GM19395 (cell line): ENCODE measurements around the gene ATXN7.

Experiments used
- ATAC-seq: cut with Tn5 transposase; IDR thresholded peaks from one replicate; pipeline ENCODE4 v1.9.1; 2021; ENCODE audit warnings: mild to moderate bottlenecking, moderate library complexity; ENCODE audit not compliant: unreplicated experiment

The ATXN7 gene

DNA sequence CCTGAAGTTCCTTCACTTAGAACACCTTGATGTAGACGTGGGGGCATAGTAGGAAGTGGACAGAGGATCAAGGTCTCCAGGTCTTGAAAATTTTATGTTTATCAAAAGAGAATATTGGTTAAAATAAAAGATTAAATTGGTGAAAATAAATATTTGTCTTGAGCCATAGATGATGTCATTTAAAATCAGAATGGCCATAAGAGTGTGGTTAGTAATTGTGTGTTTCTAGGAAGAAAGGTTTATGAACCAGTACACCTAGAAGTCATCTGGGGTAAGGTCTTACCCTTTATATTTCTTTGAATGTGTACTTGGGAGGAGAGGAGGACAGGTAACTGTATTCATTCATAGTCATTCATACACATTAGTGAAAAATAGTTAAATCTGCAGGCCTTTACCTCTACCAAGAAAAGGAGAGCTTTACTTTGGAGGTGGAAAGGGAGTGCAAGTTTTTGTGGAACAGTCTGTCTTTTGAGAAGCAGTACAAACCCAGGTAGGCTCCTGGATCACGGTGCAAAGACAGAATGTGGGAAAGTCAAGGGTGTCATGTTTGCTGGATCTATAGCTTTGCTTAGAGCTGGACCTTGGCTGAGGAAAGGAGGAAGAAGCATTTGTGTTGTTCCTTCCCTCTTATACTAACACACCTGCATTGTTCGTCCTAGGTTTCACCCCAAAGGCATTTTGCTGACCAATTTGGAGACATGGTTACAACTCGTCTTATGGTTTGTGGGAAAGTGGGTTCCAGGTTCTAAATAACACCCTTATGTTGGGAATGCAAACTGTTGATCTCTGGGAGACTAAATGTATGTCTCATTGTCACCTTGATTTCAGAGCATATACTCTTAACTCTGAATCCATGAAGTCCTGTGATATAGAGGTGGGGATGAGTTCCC lies 42.3 kb downstream of the ATXN7 start:
- no peak for ATAC-seq

DNA sequence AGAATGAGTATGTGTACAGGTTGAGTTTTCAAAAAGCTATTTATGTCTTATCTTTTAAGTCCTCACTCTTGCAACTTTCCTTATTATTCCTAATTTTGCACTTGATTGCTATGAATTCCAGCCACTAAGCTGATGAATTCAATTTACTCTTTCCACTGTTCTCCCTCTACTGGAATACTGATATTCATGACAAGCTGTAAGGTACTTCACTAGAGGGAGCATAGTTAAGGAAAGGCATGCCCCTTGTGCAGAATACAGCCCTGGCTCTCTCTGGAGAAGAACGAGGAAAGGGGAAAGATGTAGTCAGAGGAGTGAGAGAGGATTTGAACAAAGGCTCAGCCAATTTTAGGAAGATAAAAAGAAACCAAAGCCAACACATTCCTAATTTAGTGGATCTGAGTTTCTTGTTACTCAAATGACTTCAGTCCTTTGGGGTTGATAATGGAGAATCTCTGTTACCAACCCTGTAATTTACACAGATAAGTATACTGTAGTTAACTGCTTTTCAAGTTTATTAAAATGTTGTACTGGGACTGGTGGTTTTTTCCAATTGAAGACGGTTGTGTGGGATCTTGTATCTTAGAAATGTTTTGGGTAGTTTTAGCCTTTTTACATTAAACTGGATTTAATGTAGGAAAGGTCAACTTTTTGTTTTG lies 44.5 kb downstream of the ATXN7 start:
- no peak for ATAC-seq

DNA sequence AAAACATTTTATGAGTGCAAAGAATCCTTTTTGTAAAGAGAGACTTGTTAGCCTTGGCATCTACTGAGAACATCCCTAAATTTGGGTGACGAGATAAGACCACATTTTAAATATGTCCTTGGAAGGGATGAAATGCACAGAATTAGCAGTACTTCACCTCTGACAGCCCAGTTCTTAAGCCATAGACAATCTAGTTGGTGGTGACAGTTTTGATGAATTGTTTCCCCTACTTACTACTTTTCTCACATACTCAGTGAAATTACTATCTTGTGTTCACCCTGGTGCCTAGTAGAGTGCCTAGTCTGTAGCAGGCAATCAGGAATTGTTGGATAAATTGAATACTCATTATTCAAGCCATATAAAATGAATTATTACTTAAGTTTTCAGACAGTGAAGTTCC lies 45.1 kb downstream of the ATXN7 start:
- no peak for ATAC-seq

DNA sequence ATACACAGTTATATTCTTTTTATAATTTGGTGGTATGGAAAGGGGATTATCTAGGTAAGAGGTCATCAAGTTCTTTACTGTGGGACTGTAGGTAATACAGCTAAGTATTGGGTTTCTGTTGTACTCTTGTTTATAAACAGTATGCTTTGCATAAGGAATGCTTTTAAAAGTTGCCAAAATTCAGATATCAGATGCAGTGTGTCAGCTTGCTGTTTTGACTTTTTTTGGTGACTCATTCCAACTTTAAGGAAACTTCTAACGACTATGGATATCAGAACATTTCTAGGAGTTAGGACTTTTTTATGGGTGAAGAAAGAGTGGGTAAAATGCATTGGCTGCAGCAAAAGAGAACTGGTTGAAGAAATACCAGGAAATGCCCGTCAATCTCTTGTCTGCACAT lies 45.8 kb downstream of the ATXN7 start:
- no peak for ATAC-seq

DNA sequence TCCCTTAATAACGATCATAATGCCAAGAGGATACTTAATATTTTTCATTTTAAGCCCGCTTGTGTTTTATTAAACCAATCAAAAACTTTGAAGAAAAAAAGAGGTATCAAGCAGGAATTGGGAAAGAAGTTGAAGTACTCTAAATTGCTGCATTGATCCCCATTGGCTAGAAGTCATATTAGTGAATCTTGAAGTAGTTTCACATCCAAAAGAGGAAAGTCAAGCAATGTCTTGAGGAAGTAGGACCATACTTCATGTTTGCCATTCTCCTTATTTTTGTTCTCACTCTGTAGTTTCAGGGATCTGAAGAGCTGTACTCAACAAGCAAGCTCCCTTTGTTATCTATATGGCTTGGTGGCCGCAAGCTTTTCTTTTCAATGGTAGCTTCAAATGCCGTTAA lies 46.3 kb downstream of the ATXN7 start:
- ATAC-seq: no peak

DNA sequence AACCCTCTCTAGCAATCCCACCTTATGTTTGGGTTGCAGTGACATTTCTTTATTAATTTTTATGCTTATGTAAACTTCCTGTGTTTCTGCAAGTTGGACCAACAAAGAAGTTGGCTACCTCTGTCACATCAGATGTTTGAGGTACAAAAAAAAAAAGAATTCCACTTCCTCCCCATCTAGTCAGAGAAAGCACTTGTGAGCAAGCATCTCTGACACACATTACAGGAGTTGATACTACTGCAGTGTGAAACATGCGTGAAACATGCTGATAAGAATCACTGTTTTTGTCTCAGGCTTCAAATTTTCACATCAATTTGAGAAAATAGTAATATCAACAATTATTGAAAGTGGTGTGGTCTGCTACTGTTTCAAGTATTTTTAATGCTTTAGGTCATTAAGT lies 47.2 kb downstream of the ATXN7 start:
- ATAC-seq: no peak

DNA sequence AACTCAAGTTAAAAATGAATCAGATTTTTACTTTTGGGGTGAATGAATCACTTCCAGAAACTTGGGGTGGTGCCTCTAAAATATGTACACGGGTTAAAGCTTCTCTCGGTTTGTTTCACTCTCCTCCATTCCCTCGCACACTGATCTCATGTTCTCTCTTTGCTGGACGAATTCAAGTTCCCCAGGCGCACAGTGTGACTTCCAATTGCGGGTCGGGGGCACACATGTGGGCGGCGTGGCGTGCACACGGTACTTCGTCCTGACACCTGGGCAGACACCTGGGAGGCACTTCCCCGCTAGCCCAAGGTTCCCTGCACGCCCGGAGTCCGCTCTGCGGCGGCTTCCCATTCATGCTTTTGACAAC lies 47.8 kb downstream of the ATXN7 start:
- no peak for ATAC-seq

DNA sequence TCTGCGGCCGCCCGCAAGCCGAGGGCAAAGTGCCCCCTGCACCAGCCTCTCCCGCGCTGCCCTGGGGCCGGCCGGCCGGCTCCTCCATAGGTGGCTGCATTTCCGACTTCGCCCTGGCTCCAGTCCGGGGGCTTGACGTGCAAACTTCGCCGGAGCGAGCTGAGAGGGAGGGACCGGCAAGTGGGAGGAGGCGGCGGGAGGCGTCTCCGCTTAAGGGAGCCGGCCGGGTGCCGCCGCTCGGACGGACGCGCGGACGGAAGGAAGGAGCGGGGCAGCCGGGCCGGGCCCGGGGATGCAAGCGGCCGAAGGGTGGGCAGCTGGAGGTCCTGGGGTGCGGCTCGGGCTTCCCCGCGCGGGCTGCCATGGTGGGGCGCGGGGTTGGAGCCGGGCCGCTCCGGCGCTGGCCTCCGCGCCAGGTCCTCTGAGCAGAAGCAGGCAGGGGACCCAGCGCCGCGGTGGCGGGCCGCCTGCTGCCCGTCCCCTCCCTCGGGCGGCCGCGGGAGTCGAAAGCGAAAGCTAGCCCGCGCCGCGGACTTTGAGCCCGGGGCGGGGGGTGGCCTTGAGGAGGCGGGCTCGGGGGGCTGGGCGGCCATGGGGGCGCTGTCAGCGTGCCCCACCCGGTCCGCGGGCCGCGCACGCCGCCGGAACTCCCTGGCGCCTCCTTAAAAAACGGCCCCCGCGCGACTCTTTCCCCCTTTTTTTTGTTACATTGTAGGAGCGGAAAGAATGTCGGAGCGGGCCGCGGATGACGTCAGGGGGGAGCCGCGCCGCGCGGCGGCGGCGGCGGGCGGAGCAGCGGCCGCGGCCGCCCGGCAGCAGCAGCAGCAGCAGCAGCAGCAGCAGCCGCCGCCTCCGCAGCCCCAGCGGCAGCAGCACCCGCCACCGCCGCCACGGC lies 48.5 kb downstream of the ATXN7 start, which contains the start of gene SCAANT1:
Gene SCAANT1, minus strand, starts transcription at position 511 of the 895 bp plus-strand sequence.
- ATAC-seq: peak; percentile 82

DNA sequence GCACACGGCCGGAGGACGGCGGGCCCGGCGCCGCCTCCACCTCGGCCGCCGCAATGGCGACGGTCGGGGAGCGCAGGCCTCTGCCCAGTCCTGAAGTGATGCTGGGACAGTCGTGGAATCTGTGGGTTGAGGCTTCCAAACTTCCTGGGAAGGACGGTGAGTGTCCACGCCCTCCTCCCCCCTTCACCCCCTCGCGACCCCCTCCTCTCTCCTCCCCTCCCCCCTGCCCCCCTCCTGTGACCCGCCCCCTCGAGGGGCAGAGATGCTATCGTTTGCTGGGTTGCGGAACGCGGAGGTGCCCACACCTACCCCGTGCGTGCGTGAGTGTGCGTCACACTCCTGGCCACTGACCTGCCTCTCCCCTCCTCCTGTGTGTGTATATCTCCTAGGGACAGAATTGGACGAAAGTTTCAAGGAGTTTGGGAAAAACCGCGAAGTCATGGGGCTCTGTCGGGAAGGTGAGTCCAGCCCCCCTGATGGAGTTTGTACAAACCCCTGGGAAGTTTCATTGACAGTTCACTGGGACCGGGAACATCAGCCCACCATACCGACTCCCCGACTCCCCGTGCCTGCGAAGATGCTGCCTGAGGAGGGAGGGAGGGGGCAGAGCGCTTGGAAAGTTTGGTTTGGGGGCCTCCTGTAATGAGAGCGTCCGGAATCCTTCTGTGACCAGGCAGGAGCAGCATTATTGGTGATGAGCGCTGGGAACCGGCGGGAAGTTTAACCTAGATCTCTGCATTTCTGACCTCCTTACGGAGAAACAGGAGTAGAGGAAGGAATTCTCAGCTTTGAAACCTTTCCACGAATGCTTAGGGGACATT lies 49.3 kb downstream of the ATXN7 start:
- ATAC-seq: peak; percentile 17

DNA sequence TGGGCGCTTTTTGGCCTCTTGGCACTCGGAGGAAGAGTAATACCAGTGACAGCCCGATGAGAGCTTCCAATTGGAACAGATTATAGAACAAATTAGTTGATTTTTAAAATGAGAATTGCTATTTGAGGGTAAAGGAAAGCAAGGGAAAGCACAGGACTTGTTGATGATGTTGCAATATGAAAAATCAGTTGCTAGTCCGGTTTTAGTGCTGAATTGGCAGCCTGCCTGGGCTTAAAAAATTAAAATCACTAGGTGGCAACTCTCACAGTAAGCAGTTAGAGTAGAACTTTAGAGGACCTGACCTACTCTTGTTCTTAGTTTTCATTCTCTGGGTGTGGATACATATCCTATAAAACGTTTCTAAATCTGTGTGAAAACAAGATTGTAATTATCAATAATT lies 50.6 kb downstream of the ATXN7 start:
- no peak for ATAC-seq

DNA sequence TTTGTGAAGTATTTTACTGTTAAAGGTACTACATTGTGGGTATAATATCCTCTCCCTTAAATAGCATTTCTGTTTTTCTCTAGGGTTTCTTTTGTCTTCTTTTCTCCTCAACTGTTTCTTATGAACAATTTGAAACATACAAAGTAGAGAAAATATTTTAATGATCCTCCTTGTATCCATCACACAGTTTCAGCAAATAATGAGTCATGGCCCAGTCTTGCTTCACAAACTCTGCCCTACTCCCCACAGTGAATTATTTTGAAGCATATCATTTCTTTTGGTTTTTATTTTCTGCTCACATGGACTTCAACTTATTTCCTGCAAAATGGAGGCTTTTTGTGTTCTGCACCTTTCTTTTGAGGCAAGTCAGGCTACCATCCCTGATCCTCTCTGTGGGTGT lies 54.7 kb downstream of the ATXN7 start:
- no peak for ATAC-seq

DNA sequence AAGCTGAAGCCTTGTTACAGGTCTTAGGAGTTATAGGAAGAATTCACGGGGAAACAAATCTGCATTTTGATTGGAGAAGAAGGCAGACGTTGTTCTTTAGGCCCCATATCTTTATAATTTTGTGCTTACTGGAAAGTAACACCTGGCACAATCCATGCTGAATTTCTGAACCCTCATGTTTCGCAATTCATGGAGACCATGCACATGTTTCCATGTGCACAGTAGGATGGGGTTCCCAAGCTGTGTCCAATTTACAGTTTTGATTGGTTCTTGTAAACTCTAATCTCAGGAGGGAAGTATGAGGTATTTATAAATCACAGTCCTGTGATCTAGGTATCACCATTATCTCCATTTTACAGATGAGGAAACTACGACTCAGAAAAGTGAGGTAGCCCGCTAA lies 56.3 kb downstream of the ATXN7 start:
- no peak for ATAC-seq

DNA sequence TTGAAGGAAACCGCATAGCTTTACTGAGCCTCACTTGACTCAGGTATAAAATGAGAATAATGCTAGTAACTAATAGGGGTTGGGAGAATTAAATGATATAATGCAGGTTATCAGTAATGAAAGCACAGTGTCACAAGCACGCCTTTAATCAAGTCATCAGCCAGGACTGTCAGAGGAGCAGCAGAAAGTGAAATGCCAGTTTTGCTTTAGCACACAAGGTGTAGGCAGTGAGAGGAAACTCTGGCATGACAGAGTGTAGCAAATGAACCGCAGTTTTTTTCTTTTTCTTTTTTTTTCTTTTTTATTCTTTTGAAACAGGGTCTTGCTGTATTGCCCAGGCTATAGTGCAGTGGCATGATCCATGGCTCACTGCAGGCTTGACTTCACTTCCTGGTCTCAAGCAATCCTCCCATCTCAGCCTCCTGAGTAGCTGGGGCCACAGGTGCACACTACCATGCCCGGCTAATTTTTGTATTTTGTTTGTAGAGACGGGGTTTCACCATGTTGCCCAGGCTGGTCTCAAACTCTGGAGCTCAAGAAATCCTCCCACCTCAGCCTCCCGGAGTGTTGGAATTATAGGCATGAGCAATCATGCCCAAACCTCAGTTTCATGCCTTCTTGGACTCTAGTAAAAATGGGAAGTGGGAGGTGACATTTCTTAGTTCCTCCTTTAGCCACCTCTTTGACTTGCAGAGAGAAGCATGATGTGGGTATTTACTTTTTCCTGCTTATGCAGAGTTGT lies 58.2 kb downstream of the ATXN7 start:
- ATAC-seq: peak; percentile 82

DNA sequence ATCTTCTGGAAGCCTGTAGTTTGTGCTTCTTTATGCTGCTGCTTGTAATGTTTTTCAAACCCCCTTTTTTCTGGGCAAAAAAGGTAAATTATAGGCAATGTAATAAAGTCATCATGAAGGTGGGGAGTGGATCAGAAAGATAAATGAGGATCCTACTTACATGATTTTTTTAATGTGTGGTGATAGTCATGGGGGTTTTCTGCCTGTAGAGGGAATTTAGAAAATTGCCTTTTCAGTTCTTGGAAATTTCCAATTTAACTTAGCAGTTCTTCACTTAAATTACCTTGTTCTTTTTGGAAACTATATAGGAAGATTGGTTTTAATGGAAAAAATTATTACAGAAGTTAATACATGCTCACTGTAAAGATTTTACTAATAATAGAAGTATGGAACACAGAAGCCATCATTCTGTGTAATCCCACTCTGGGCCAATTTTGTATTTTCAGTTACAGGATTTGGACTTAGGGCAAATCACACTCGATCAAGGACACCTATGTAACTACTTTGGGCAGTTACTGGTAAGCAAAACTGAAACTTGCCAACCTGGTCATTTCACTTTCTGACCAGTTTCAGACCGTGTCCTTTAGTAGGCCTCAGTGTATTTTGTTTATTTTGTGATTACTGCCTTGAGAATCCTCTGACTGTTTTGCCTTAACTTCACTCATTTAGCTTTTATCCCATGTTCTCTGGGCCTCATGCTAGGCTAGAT lies 59.0 kb downstream of the ATXN7 start:
- peak; percentile 12 for ATAC-seq

DNA sequence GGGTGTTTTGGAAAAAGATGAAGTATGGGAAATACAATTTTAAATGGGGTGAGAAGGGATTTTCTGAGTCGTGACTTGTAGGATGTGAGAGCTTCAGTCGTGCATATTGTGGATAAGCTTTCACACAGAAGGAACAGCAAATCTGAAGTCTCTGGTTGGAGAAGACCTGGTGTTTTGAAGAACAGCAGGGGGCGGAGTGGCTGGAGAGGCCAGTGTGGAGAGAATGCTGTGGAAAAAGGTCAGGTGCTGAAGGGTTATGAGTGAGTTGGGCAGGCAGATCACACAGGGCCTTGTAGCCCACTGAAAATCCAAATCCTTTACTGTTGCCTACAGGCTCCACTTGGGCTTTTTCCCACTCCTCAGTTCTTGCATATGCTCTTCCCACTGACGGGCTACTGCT lies 62.6 kb downstream of the ATXN7 start:
- ATAC-seq: no peak

DNA sequence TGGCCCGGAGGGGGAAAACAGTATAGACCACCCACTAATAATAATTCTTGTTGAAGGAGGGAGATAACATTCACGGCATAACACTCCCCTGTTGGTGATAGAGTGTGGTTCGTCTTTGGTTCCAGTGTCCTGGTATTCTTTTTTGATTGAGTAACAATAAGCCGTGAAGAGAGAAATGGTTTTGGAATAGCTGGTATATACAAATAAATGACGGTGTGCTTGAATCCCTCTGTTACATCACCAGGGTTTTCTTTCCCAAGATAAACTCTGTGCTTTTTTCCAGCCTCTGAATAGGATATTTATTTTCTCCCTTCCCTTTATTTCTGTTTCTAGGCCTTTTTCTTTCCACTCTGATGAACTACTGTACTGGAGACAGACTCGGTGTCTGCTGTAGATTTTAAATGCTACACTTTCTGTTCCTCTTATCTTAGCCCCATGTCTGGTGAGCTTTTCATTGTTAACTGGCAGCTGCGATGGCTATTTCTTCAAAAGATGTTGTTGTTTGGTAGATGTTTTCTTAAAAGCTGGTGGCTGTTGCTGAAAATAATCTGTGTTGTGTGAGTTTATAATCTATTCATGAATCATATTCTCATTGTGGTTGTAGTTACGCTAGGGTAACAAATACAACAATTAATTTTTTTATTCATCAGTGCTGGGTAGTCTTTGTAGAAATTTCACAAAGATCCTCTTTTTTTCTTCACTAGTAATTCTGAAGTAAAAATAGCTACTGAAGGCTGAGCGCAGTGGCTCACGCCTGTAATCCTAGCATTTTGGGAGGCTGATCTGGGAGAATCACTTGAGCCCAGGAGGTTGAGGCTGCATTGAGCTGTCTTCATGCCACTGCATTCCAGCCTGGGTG lies 64.0 kb downstream of the ATXN7 start:
- ATAC-seq: peak; percentile 87

DNA sequence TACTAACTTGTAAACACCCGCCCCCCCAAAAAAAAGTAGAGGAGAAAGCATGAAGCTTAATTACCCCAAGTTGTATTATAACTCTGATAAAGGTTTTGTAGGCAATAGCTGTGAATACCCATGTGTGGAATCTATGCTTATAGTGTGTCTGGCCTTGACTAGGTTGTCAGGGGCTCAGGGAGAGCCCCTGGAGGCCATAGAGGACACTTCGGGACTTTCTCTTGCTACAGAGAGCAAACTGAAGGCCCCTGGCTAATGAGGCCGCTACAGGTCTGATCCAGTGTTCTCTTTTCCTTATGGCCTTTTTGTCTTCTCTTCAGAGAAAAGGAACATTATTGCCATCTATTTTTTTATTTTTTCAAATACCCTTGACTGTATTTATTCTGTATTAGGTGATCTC lies 67.6 kb downstream of the ATXN7 start:
- ATAC-seq: no peak

DNA sequence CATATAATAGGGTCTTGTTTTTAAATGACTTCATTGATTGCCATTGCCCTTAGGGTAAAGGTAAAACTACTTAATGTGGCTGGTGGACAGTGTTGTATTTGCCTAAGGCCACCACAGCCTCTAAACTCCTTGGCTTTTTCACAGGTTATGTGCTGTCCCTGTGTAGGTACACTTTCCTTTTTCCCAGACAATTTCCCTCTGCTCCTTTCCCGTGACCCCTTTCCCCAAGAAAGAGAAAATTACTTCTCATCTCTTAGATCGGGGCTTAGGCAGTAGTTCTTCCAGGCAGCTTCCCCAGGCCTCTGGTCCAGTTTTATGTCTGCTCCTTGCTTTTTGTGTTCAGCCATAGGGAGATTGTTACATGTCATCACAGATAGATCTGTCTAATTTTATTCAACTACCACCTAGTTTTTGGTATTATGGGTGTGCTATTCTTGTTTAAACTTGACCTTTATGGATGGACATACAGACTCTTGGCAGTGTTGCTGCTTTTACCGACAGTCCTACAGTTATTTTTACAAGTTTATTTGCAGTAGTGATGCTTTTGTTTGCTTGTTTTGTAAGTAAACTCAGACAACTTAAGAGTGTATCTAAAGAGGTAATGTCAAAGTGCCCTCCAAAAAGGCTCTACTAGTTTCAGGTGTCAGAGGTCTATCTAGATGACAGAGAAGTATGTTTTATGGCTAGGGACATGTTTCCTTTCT lies 69.0 kb downstream of the ATXN7 start:
- ATAC-seq: no peak
